IPS-NIHi7 (cell line): ENCODE results near the gene AS3MT.
"Not testable (repeated sequence)": the region's sequence is repeated elsewhere in the genome, so short reads cannot be mapped to it uniquely, and the experiment has no call there.

Experiments
- DNase-seq: peaks from one replicate; pipeline ENCODE4 v3.0.0; 2012; ENCODE audit warnings: mixed read lengths; ENCODE audit errors: extremely low spot score

AS3MT gene

GRCh38 chr10:102855731-102856436 is 13.4 kb upstream of the AS3MT start:
- not testable (repeated sequence) for DNase-seq

- no peak for DNase-seq
These were observed 12.4 kb upstream of the AS3MT start for GRCh38 chr10:102856758-102857424.

- DNase-seq: no peak
These were observed 9.4 kb upstream of the AS3MT start for GRCh38 chr10:102859911-102860310.

GRCh38 chr10:102863660-102864059 is 5.6 kb upstream of the AS3MT start:
- no peak for DNase-seq

- no peak for DNase-seq
These were observed 3.6 kb upstream of the AS3MT start for GRCh38 chr10:102865620-102866019.

- peak; percentile 20 for DNase-seq
These were observed 386 bp upstream of the AS3MT start for GRCh38 chr10:102868911-102869257.

GRCh38 chr10:102870221-102870620 is 951 bp downstream of the AS3MT start:
- no peak for DNase-seq

- DNase-seq: no peak
These were observed 2.9 kb downstream of the AS3MT start for GRCh38 chr10:102872163-102872562.

- no peak for DNase-seq
These were observed 7.5 kb downstream of the AS3MT start for GRCh38 chr10:102876747-102877153.

- no peak for DNase-seq
These were observed 9.4 kb downstream of the AS3MT start for GRCh38 chr10:102878629-102879028.

- DNase-seq: no peak
These were observed 11.0 kb downstream of the AS3MT start for GRCh38 chr10:102880256-102880655.

GRCh38 chr10:102888048-102888447 is 18.8 kb downstream of the AS3MT start:
- no peak for DNase-seq

GRCh38 chr10:102894466-102895213 is 25.4 kb downstream of the AS3MT start:
- DNase-seq: no peak

- no peak for DNase-seq
These were observed 30.7 kb downstream of the AS3MT start for GRCh38 chr10:102900006-102900405.

GRCh38 chr10:102904346-102904745 is 35.1 kb downstream of the AS3MT start:
- DNase-seq: no peak

GRCh38 chr10:102906507-102906906 is 37.2 kb downstream of the AS3MT start:
- DNase-seq: no peak

GRCh38 chr10:102914781-102915180 is 45.5 kb downstream of the AS3MT start:
- DNase-seq: no peak

- DNase-seq: no peak
These were observed 46.9 kb downstream of the AS3MT start for GRCh38 chr10:102916173-102916572.

- DNase-seq: peak; percentile 81
These were observed 48.2 kb downstream of the AS3MT start for GRCh38 chr10:102917314-102917961.

- DNase-seq: peak; percentile 96
These were observed 48.9 kb downstream of the AS3MT start, which contains the start of gene CNNM2 for GRCh38 chr10:102917962-102918816. CNNM2 (plus strand) TSS chr10:102918294; CDS start chr10:102918481, 187 bp downstream.

GRCh38 chr10:102918817-102919245 is 49.6 kb downstream of the AS3MT start:
- no peak for DNase-seq
